Stomach (tissue), 9 donors: ENCODE measurements around the gene ARL4D. TPM values are rescaled to one million over a fixed set of nuclear protein-coding genes. Genes with fewer than 3 reads are reported as not detected.

Source experiments
- DNase-seq, 2 donors: peaks; one replicate each; pipeline versions ENCODE4 v3.0.0 to v3.0.0-alpha.2; 2013 to 2019
- H3K27ac ChIP-seq, 5 donors: fragments of 200-600 bp in 4 of 5; sonication (generic) in 4 of 5; one replicate each; pipeline ENCODE4 v1.5.1; 2013 to 2019; ENCODE audit warnings: mild to moderate bottlenecking in 1 of 5, moderate library complexity in 1 of 5
- H3K27me3 ChIP-seq, 3 donors: fragments of 200-600 bp; sonication (generic); one replicate each; pipeline ENCODE4 v1.5.1; 2017 to 2019; ENCODE audit warnings: mixed run types in 1 of 3
- H3K36me3 ChIP-seq, 4 donors: fragments of 200-600 bp; sonication (generic); 1 replicate in 3 of 4; 2 replicates in 1 of 4; pipeline ENCODE4 v1.5.1; 2016 to 2019
- H3K4me1 ChIP-seq, 4 donors: fragments of 200-600 bp; sonication (generic); one replicate each; pipeline ENCODE4 v1.5.1; 2016 to 2019
- H3K4me3 ChIP-seq, 4 donors: fragments of 200-600 bp; sonication (generic) in 3 of 4; one replicate each; pipeline ENCODE4 v1.5.1; 2016 to 2019; ENCODE audit warnings: mild to moderate bottlenecking in 1 of 4
- H3K9me3 ChIP-seq, 4 donors: fragments of 200-600 bp; sonication (generic); one replicate each; pipeline ENCODE4 v1.5.1; 2016 to 2019
- CTCF ChIP-seq, 7 experiments: fragments of 450-650 bp in 4 of 7; fragments of 200-600 bp in 3 of 7; sonication (generic) in 3 of 7; IDR thresholded peaks; one replicate each; pipeline ENCODE4 v1.5.1; 2016 to 2019; ENCODE audit warnings: antibody characterized with exemption in 7 of 7, control low read depth in 2 of 7, mild to moderate bottlenecking in 1 of 7
- EP300 ChIP-seq: sonication (generic); formaldehyde crosslinking; IDR thresholded peaks from one replicate; pipeline ENCODE4 v1.6.1; 2017; ENCODE audit warnings: antibody characterized with exemption
- POLR2A ChIP-seq, 4 donors: fragments of 450-650 bp; IDR thresholded peaks; one replicate each; pipeline ENCODE4 v1.6.1; 2016; ENCODE audit warnings: antibody characterized with exemption in 4 of 4, control low read depth in 2 of 4, mild to moderate bottlenecking in 1 of 4, moderate library complexity in 1 of 4
- POLR2AphosphoS5 ChIP-seq, 3 donors: sonication (generic); formaldehyde crosslinking; IDR thresholded peaks; one replicate each; pipeline ENCODE4 v1.6.1; 2016; ENCODE audit warnings: antibody characterized with exemption in 3 of 3
- WGBS, 5 donors: extraction: QIAGEN DNeasy Blood & Tissue Kit in 3 of 5; methylation state at CpG; one replicate each; pipeline versions ENCODE4 v1.1.5 to v1.1.7; 2013 to 2018; 5-methylcytosine and 5-hydroxymethylcytosine counted together
- intact Hi-C: fragments of 100-400 bp; cut with DNase I; formaldehyde crosslinking; loops from one replicate; pipeline ENCODE4 v1.15.1; 2023; ENCODE audit warnings: low total_unique reads
- polyA plus RNA-seq, 3 donors: library from polyadenylated mRNA; stranded (reverse); fragments of 200-250 nt; gene quantifications; one replicate each; pipeline ENCODE4 v1.2.3, GENCODE V29; 2013
- total RNA-seq, 5 donors: library from RNA; depleted of rRNA; stranded (reverse); fragments of >200 nt; gene quantifications; one replicate each; pipeline versions ENCODE4 v1.1.0 to v1.2.3, GENCODE V29; 2014 to 2016
- donor health status: healthy with polysubstance abuse.
- donor health status: Bipolar disorder and iron deficiency.
- donor health status: healthy.

Gene ARL4D
- total and polyA plus RNA-seq, 8 donors = 2.3 to 60.7 (median 9.8) TPM; not detected in 1

GRCh38 chr17:43402567-43402966, 3.8 kb downstream of the ARL4D start:
- H3K27me3 ChIP-seq = no peaks in the 10 kb centered on the region
- peaks cover 19 to 53% (median 39%) of the 10 kb centered on the region in 4 donors for H3K4me1 ChIP-seq
- intact Hi-C loops = loop anchor here (5.0 kb wide), 1 partner anchor 75 kb away; no protein-coding TSS in a partner anchor
- H3K9me3 ChIP-seq = no peaks in the 10 kb centered on the region
- peak overlapping the region in 2 of 5 donors; percentile 76 to 93 for H3K27ac ChIP-seq
- DNase-seq = no peak
- no peak for TF ChIP-seq POLR2A (IDR thresholded peaks at IDR 0.05)
- TF ChIP-seq POLR2AphosphoS5 (IDR thresholded peaks at IDR 0.05) = no peak
- no peak for TF ChIP-seq EP300
- TF ChIP-seq CTCF (IDR thresholded peaks at IDR 0.05) = no peak
- WGBS, 5 donors = 85 to 92% (median 86%) methylated on average over 3 of the region's 3 CpGs
- peaks cover 0 to 3% (median 0%) of the 10 kb centered on the region in 4 donors for H3K36me3 ChIP-seq
- no peak overlapping the region for H3K4me3 ChIP-seq

- H3K36me3 ChIP-seq = peaks cover 0 to 3% (median 0%) of the 10 kb centered on the region in 4 donors
- H3K27me3 ChIP-seq = no peaks in the 10 kb centered on the region
- peaks cover 14 to 46% (median 31%) of the 10 kb centered on the region in 4 donors for H3K4me1 ChIP-seq
- 60 to 76% (median 69%) methylated on average over 5 of the region's 5 CpGs for WGBS, 5 donors
- intact Hi-C loops = loop anchor here (5.0 kb wide), 1 partner anchor 73 kb away; no protein-coding TSS in a partner anchor
- no peak for DNase-seq
- no peak for TF ChIP-seq POLR2AphosphoS5 (IDR thresholded peaks at IDR 0.05)
- no peak for TF ChIP-seq POLR2A (IDR thresholded peaks at IDR 0.05)
- TF ChIP-seq EP300 = no peak
- no peak for TF ChIP-seq CTCF (IDR thresholded peaks at IDR 0.05)
- peak overlapping the region in 1 of 5 donors; percentile 93 for H3K27ac ChIP-seq
- no peak overlapping the region for H3K4me3 ChIP-seq
- no peaks in the 10 kb centered on the region for H3K9me3 ChIP-seq
Measured at GRCh38 chr17:43403846-43404245, 5.1 kb downstream of the ARL4D start.

DNA sequence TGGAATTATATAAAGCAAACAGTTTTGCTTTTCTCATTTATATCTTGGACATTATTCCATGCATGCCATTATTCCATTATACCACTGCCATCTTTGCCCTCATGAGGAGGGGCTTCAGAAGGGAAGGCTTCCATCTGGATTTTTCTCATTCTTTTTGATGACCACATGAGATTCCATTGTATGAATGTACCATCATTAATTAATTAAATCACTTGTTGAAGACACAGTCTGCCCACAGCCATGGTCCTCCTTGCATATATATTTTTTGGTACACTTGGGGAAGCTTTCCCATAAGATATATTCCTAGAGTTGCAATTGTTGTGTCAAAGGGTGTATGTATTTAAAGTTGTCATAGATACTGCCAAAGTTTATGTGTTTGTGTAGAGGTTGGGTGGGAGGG, 7.1 kb downstream of the ARL4D start:
- intact Hi-C loops = no loop called here
- Histone ChIP-seq H3K4me3 (no peak overlapping the region), H3K36me3 (peaks cover 0 to 3% (median 0%) of the 10 kb centered on the region in 4 donors), H3K9me3 (no peaks in the 10 kb centered on the region), H3K27ac (no peak overlapping the region), H3K4me1 (peaks cover 0 to 28% (median 15%) of the 10 kb centered on the region in 4 donors), H3K27me3 (no peaks in the 10 kb centered on the region)
- DNase-seq = no peak
- no peak for TF ChIP-seq POLR2AphosphoS5 (IDR thresholded peaks at IDR 0.05)
- no peak for TF ChIP-seq EP300
- TF ChIP-seq POLR2A (IDR thresholded peaks at IDR 0.05) = no peak
- TF ChIP-seq CTCF (IDR thresholded peaks at IDR 0.05) = no peak

GRCh38 chr17:43406676-43407645, 8.2 kb downstream of the ARL4D start:
- no peaks in the 10 kb centered on the region for H3K36me3 ChIP-seq
- TF ChIP-seq EP300 = no peak
- no peak for TF ChIP-seq POLR2AphosphoS5 (IDR thresholded peaks at IDR 0.05)
- peaks cover 0 to 24% (median 10%) of the 10 kb centered on the region in 4 donors for H3K4me1 ChIP-seq
- no peak for DNase-seq
- H3K4me3 ChIP-seq = no peak overlapping the region
- H3K9me3 ChIP-seq = no peaks in the 10 kb centered on the region
- 67 to 80% (median 68%) methylated on average over 10 of the region's 10 CpGs for WGBS, 5 donors
- intact Hi-C loops = no loop called here
- H3K27ac ChIP-seq = peak overlapping the region in 1 of 5 donors; percentile 26
- no peaks in the 10 kb centered on the region for H3K27me3 ChIP-seq
